LoVo (cell line): ENCODE measurements around the gene CBL.
"Not testable (repeated sequence)": the region's sequence is repeated elsewhere in the genome, so short reads cannot be mapped to it uniquely, and the experiment has no call there.

Experiments used
- DNase-seq: peaks from one replicate; pipeline ENCODE4 v3.0.0-alpha.2; 2016; ENCODE audit warnings: low spot score

Gene CBL

GRCh38 chr11:119205574-119206510 is at the start of gene CBL:
Gene CBL (plus strand): TSS chr11:119206339. CDS start chr11:119206418, 79 bp downstream.
- peak; percentile 91 for DNase-seq

DNA sequence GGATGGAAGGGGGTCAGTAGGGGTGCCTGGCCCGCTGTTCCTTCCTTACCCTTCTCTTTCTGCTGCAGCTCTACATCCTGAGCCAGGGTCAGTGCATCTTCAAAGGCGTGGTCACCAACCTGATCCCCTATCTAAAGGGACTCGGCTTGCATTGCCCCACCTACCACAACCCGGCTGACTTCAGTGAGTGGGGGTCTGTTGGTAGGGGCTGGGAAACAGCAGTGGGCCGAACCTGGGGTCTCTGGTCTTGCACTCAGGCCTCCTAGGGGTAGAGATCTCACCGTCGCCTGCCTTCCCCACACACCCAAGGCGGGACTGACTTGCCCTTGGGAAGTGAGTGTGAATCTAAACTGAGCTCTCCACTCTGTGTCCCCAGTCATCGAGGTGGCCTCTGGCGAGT is 49.6 kb upstream of the CBL start:
- DNase-seq = no peak

- no peak for DNase-seq
Measured at GRCh38 chr11:119157063-119157462, 49.1 kb upstream of the CBL start.

DNA sequence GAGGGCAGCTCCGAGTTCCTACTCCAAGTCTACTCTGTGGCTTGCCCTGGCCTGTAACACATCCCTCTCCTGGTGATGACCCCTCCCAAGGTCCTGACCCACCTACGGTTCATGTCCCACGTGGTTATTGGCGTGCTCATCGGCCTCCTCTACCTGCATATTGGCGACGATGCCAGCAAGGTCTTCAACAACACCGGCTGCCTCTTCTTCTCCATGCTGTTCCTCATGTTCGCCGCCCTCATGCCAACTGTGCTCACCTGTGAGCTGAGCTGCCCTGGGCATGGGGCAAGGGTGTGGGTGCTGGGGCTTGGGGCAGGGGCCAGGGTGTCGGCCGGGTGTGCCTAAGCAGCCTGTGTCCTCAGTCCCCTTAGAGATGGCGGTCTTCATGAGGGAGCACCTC is 47.7 kb upstream of the CBL start:
- no peak for DNase-seq

GRCh38 chr11:119160151-119160550 is 46.0 kb upstream of the CBL start:
- no peak for DNase-seq

- DNase-seq = no peak
Measured at GRCh38 chr11:119161871-119162270, 44.3 kb upstream of the CBL start.

DNA sequence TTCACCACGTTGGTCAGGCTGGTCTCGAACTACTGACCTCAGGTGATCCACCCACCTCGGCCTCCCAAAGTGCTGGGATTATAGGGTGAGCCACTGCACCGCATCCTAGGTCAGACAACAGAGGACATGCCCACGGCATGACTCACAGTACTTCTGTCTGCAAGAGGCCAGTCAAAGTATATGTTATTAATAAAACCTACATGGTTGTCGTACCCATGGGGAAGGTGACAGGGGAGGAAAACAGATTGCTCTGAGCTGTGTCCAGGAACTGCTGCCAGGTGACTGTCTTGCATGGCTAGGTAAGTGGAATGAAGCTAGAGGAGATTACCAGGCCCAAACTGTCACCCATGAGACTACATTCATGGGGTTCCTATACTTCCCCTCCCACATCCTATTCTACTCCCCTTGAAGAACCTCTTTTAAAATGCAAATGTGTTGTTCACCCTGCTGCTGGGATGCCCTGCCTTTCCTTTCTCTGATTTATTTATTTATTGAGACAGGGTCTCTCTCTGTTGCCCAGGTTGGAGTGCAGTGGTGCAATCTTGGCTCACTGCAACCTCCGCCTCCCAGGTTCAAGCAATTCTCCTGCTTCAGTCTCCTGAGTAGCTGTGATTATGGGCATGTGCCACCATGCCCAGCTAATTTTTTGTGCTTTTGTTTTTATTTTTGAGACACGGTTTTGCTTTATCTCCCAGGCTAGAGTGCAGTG is 39.6 kb upstream of the CBL start:
- DNase-seq = peak; percentile 69

- DNase-seq = not testable (repeated sequence)
Measured at GRCh38 chr11:119167077-119167458, 39.1 kb upstream of the CBL start.

GRCh38 chr11:119167933-119168332 is 38.2 kb upstream of the CBL start:
- DNase-seq = no peak

DNA sequence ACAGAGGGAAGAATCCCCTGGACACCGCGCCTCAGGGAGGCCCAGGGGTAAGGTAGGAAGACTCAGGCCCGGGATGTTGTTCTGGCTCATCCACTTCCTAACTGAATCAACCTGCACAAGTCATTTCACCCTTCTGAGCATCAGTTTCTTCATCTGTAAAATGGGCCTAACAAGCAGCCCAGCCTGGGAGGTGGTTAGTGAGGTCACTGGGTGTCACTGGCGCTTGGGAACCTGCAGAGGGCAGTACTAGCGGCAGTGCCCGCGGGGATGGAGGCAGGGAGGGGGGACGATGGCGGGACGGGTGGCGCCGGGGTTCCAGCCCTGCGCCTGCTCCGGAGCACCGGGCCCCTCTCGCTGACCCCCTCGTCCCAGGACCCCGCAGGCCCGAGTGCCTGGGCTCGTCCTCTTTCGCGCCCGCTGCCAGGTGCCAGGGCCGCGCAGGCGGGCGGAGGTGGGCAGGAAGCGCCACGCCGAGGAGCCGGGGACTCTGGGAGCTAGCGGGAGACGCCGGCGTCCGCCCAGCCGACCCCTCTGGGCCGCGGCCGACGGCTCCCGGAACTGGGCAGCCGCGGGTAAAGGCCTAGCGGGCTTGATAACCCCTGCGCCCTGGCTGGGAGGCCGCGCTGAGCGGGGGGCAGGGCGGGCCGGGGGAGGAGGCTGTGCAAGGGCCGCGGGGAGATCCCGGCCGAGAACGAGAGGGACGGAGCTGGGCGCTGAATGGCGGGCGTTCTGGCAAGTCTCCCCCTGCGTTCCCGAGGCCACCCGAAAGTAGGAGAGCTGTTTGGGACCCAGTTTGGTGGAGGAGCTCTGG is 37.5 kb upstream of the CBL start, which contains the start of gene NLRX1:
TSS of gene NLRX1 (plus strand) at position 255 of the 811 bp plus-strand sequence. CDS start 2,679 bp downstream, outside the sequence.
- peak; percentile 85 for DNase-seq

- peak; percentile 84 for DNase-seq
Measured at GRCh38 chr11:119169282-119169719, 36.8 kb upstream of the CBL start.

DNA sequence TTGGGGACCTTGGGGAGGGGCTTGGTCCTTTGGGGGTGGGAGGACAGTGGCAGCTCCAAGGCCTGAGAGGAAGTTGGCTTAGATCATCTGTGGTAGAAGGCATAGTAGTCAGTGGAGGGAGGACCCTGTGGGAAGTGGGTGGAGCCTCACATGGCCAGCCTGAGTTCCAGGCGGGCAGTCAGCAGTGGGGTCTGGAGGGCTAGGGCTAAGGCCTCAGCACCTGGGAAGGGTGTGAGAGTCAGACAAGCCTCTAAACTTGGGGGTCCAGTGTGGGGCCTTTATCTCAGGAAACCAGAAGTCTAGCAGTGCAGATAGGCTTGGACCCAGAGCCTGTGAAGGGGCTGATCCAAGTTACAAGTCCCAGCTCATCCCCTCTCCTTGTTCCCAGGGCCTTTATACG is 33.6 kb upstream of the CBL start:
- no peak for DNase-seq

DNA sequence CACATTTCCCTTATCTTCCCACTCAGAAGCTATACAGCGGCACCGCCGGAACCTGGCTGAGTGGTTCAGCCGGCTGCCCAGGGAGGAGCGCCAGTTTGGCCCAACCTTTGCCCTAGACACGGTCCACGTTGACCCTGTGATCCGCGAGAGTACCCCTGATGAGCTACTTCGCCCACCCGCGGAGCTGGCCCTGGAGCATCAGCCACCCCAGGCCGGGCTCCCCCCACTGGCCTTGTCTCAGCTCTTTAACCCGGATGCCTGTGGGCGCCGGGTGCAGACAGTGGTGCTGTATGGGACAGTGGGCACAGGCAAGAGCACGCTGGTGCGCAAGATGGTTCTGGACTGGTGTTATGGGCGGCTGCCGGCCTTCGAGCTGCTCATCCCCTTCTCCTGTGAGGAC is 32.7 kb upstream of the CBL start:
- no peak for DNase-seq

DNA sequence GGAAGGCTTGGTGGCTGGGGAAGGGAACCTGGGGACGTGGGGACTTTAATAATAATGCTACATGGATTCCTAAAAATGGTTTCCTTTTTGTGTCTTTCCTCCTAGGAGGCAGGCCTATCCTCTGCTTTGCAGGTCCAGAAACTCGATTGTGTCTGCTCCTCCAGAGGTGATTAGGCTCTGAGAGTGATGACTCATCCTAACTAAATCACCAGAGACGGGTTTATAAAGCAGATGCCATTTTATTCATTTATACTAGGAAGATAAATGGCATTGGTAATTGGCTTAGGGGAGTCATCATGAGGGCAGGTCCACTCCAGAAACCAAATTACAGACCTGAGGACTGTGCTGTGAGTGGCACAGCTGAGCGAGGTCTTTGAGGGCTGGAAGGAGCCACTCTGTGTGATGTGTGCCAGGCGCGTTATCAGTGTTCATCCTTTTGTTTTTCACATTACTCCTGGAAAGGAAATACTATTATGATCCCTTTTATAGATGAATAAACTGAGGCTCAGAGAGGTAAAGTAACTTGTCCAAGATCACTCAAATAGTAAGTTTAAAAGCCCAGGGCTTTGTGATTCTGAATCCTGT is 30.6 kb upstream of the CBL start:
- no peak for DNase-seq

DNA sequence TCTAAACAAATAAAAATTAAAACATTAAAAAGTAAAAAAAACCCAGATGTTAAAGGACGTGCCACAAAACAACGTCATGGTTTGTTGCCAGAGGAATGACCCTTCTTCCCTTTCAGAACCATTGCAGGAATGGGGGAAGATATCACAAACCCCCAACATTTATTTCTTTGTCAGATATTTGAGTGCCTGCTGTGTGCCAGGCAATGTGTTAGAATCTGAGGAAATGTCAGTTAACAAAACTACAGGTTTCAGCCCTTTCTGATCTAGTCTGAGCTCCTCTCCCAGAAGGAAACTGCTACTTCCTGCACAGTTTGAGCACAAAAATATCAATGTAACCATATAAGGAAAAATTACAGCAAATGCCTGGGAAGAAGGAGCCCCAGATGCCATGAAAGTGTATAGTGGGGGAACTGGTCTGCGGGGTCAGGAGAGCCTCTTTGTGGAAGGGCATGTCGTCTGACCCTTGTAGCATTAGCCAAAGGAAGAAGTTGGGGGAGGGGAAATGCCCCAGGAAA is 27.9 kb upstream of the CBL start:
- DNase-seq = no peak

- DNase-seq = no peak
Measured at GRCh38 chr11:119179342-119179741, 26.8 kb upstream of the CBL start.

DNA sequence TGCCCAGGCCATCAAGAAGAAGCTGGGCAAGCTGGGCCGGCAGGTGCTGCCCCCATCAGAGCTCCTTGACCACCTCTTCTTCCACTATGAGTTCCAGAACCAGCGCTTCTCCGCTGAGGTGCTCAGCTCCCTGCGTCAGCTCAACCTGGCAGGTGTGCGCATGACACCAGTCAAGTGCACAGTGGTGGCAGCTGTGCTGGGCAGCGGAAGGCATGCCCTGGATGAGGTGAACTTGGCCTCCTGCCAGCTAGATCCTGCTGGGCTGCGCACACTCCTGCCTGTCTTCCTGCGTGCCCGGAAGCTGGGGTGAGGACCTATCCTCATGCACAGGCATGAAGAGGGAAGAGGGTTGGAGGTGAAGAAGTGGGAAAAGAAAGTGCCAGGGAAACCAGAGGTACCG is 26.2 kb upstream of the CBL start:
- no peak for DNase-seq

DNA sequence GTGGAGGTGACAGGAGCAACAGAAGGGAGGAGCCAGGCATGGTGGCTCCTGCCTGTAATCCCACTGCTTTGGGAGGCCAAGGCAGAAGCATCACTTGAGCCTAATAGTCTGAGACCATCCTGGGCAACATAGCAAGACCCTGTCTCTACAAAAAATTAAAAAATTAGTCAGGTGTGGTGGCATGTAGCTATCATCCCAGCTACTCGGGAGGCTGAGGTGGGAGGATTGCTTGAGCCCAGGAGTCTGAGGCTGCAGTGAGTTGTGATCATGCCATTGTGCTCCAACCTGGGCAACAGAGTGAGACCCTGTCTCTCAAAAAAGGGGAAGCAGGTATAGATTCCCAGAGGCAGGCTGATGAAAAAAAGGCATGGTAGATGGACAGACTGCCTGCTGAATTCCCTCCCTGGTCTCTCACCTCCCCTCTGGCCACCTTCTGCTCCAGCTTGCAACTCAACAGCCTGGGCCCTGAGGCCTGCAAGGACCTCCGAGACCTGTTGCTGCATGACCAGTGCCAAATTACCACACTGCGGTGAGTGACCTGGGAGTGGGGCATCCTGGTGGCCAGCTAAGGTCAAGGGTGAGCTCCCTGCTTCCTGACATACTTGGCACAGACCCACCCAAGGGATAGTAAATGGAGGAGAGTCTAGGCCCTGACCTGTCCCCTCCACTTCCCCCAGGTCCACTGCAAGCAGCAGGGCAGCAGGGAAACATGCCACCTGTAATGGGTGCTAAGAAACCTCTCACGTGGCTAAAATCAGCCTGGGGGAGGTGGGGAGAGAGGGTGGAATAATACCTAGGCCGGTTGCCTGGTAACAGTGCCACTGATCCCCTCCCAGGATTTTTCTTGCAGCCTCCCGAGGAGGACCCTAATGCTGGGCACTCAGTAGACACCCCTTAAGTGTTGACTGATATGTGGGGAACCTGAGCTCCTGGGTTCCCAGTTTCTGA is 25.1 kb upstream of the CBL start:
- DNase-seq = no peak

DNA sequence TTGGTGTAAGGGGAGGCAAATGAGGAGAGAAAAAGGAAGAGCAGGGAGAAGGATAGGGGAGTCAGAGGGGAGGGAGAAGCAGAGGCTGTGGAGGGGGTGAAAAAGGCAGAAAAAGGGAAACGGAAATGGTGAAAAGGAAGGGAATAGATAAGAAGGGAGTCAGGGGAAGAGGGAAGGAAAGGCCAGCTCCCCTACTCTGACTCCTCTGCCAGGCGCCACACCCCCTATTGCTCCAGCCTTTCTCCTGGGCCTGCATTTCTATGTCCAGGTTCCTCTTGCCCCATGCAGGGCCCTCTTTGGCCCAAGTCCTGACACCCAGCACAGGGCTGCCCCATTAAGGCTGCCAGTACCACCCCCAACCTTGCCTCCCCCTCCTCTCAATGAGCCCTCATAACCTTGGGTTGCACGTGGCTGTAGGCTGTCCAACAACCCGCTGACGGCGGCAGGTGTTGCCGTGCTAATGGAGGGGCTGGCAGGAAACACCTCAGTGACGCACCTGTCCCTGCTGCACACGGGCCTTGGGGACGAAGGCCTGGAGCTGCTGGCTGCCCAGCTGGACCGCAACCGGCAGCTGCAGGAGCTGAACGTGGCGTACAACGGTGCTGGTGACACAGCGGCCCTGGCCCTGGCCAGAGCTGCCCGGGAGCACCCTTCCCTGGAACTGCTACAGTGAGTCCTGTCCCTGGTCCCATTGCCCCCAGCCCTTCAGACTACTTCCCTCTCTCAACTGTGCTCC is 24.3 kb upstream of the CBL start:
- no peak for DNase-seq

GRCh38 chr11:119184399-119184798 is 21.7 kb upstream of the CBL start:
- not testable (repeated sequence) for DNase-seq
